Measurements from ENCODE around the gene NRSN2.
"Not testable (repeated sequence)": the region's sequence is repeated elsewhere in the genome, so short reads cannot be mapped to it uniquely, and the experiment has no call there.

The NRSN2 gene

GRCh38 chr20:376750-377149 is 29.8 kb downstream of the NRSN2 start:
- no peak overlapping the region for H3K4me3 ChIP-seq (ENCODE audit: control insufficient read depth, low read depth, low read length)
- DNase-seq (ENCODE audit: low read depth): no peak
- no peak for TF ChIP-seq CTCF (IDR thresholded peaks at IDR 0.05; ENCODE audit: control insufficient read depth, insufficient read depth, low read depth, low read length, missing control alignments)

GRCh38 chr20:377578-377977 is 30.7 kb downstream of the NRSN2 start:
- DNase-seq (ENCODE audit: low read depth); H3K4me3 ChIP-seq (ENCODE audit: control insufficient read depth, low read depth, low read length): not testable (repeated sequence)

- no peak for DNase-seq (ENCODE audit: low read depth)
- TF ChIP-seq CTCF (IDR thresholded peaks at IDR 0.05; ENCODE audit: control insufficient read depth, insufficient read depth, low read depth, low read length, missing control alignments): no peak
- no peak overlapping the region for H3K4me3 ChIP-seq (ENCODE audit: control insufficient read depth, low read depth, low read length)
Observed at GRCh38 chr20:378961-379336, 32.0 kb downstream of the NRSN2 start.

- H3K4me3 ChIP-seq (ENCODE audit: control insufficient read depth, low read depth, low read length): peak overlapping the region; percentile 89
- DNase-seq (ENCODE audit: low read depth): no peak
- TF ChIP-seq CTCF (IDR thresholded peaks at IDR 0.05; ENCODE audit: control insufficient read depth, insufficient read depth, low read depth, low read length, missing control alignments): no peak
Observed at GRCh38 chr20:380763-381580, 34.1 kb downstream of the NRSN2 start.

- DNase-seq (ENCODE audit: low read depth): no peak
- peak overlapping the region; percentile 89 for H3K4me3 ChIP-seq (ENCODE audit: control insufficient read depth, low read depth, low read length)
- TF ChIP-seq CTCF (IDR thresholded peaks at IDR 0.05; ENCODE audit: control insufficient read depth, insufficient read depth, low read depth, low read length, missing control alignments): no peak
Observed at GRCh38 chr20:381581-382290, 34.8 kb downstream of the NRSN2 start.

GRCh38 chr20:382291-383115 is 35.6 kb downstream of the NRSN2 start:
- no peak for DNase-seq (ENCODE audit: low read depth)

More at GRCh38 chr20:382291-383115, 35.6 kb downstream of the NRSN2 start:
- peak overlapping the region; percentile 89 for H3K4me3 ChIP-seq (ENCODE audit: control insufficient read depth, low read depth, low read length)
- TF ChIP-seq CTCF (IDR thresholded peaks at IDR 0.05; ENCODE audit: control insufficient read depth, insufficient read depth, low read depth, low read length, missing control alignments): no peak

Measured in AG09309 (cell line).